Stimulated activated CD8-positive, alpha-beta memory T cell treated with anti-CD3 and anti-CD28 coated beads, Interleukin-12 subunit alpha, Interleukin-12 subunit beta, amount 100 ng/mL, for 24 hours (primary cell): ENCODE data around the gene TBRG1.

Experiments
- DNase-seq: peaks from one replicate; pipeline ENCODE4 v3.0.0-alpha.2; 2020; ENCODE audit errors: extremely low read depth

TBRG1 gene

GRCh38 chr11:124612567-124613246 is 10.0 kb upstream of the TBRG1 start:
- no peak for DNase-seq

- no peak for DNase-seq
Measured at GRCh38 chr11:124618863-124619262, 3.8 kb upstream of the TBRG1 start.

GRCh38 chr11:124623861-124624525 is 1.3 kb downstream of the TBRG1 start:
- DNase-seq: no peak

- DNase-seq: no peak
Measured at GRCh38 chr11:124625504-124626168, 3.0 kb downstream of the TBRG1 start.

- DNase-seq: no peak
Measured at GRCh38 chr11:124627546-124627945, 4.9 kb downstream of the TBRG1 start.

- no peak for DNase-seq
Measured at GRCh38 chr11:124629961-124630360, 7.3 kb downstream of the TBRG1 start.

GRCh38 chr11:124633355-124633754 is 10.7 kb downstream of the TBRG1 start:
- DNase-seq: no peak

- DNase-seq: no peak
Measured at GRCh38 chr11:124635932-124636331, 13.3 kb downstream of the TBRG1 start.

GRCh38 chr11:124638500-124638899 is 15.8 kb downstream of the TBRG1 start:
- DNase-seq: no peak

GRCh38 chr11:124639186-124639585 is 16.5 kb downstream of the TBRG1 start:
- DNase-seq: no peak

GRCh38 chr11:124640666-124641065 is 18.0 kb downstream of the TBRG1 start:
- no peak for DNase-seq

GRCh38 chr11:124642628-124643027 is 20.0 kb downstream of the TBRG1 start:
- no peak for DNase-seq

- no peak for DNase-seq
Measured at GRCh38 chr11:124643042-124643604, 20.5 kb downstream of the TBRG1 start.

- no peak for DNase-seq
Measured at GRCh38 chr11:124643605-124644425, 21.2 kb downstream of the TBRG1 start.

GRCh38 chr11:124644426-124645280 is 22.0 kb downstream of the TBRG1 start:
- DNase-seq: no peak

- DNase-seq: no peak
Measured at GRCh38 chr11:124646148-124646547, 23.5 kb downstream of the TBRG1 start.

GRCh38 chr11:124648610-124649009 is 25.9 kb downstream of the TBRG1 start:
- DNase-seq: no peak

GRCh38 chr11:124656774-124657630 is 34.3 kb downstream of the TBRG1 start:
- DNase-seq: no peak

- no peak for DNase-seq
Measured at GRCh38 chr11:124657904-124658303, 35.2 kb downstream of the TBRG1 start.

- no peak for DNase-seq
Measured at GRCh38 chr11:124658501-124658900, 35.8 kb downstream of the TBRG1 start.
